Measurements from ENCODE around the gene RAC3.

GRCh38 chr17:82007228-82007494 is 24.3 kb upstream of the RAC3 start:
- TF ChIP-seq CHD1 (IDR thresholded peaks at IDR 0.05; ENCODE audit: low read depth, low read length), result no peak
- TF ChIP-seq EZH2 (IDR thresholded peaks at IDR 0.05; ENCODE audit: low read depth, low read length, severe bottlenecking), result no peak
- TF ChIP-seq CTCF (IDR thresholded peaks at IDR 0.05; ENCODE audit: control extremely low read depth in 1 of 3, insufficient read depth in 1 of 3, low read depth in 1 of 3, low read length in 3 of 3), result no peak
- TF ChIP-seq PHF8 (conservative IDR thresholded peaks at IDR 0.05; ENCODE audit: low read depth, low read length), result no peak
- TF ChIP-seq TAF7 (optimal IDR thresholded peaks at IDR 0.05; ENCODE audit: borderline replicate concordance, low read depth, low read length), result no peak
- TF ChIP-seq RAD21 (IDR thresholded peaks at IDR 0.05 in 1 of 2, conservative IDR thresholded peaks at IDR 0.05 in 1 of 2; ENCODE audit: low read depth in 2 of 2, low read length in 2 of 2), result no peak
- no peak for TF ChIP-seq BRCA1 (IDR thresholded peaks at IDR 0.05; ENCODE audit: low read depth, low read length)
- no peak for TF ChIP-seq GABPA (IDR thresholded peaks at IDR 0.05; ENCODE audit: borderline replicate concordance, insufficient read depth, low read length)
- TF ChIP-seq TEAD4 (IDR thresholded peaks at IDR 0.05; ENCODE audit: low read depth, low read length), result no peak
- TF ChIP-seq POLR2A (IDR thresholded peaks at IDR 0.05; ENCODE audit: control extremely low read depth in 1 of 2, low read depth in 2 of 2, low read length in 2 of 2), result no peak
- no peak for TF ChIP-seq JUN (IDR thresholded peaks at IDR 0.05; ENCODE audit: low read depth, low read length)
- TF ChIP-seq NRF1 (IDR thresholded peaks at IDR 0.05; ENCODE audit: low read depth, low read length), result no peak
- no peak for TF ChIP-seq E2F6 (IDR thresholded peaks at IDR 0.05)
- TF ChIP-seq ZNF274 (IDR thresholded peaks at IDR 0.05; ENCODE audit: borderline replicate concordance, extremely low read depth, low read length), result no peak

All from H1 (cell line).